Umbilical cord (tissue), 2 donors: ENCODE results near the gene STAG2. TPM values are rescaled to one million over a fixed set of nuclear protein-coding genes. Genes with fewer than 3 reads are reported as not detected.
"Not testable (repeated sequence)": the region's sequence is repeated elsewhere in the genome, so short reads cannot be mapped to it uniquely, and the experiment has no call there.

ENCODE experiments used
- DNase-seq: peaks from one replicate; pipeline ENCODE4 v3.0.0-alpha.2; 2015; ENCODE audit warnings: low spot score
- total RNA-seq: library from RNA; depleted of rRNA; stranded (reverse); fragments of >200 nt; gene quantifications from one replicate; pipeline ENCODE4 v1.2.3, GENCODE V29; 2014; ENCODE audit warnings: low replicate concordance; ENCODE audit not compliant: insufficient read depth

The STAG2 gene
- total RNA-seq, 1 donor from 2014 or later, result 67.7 TPM

DNA sequence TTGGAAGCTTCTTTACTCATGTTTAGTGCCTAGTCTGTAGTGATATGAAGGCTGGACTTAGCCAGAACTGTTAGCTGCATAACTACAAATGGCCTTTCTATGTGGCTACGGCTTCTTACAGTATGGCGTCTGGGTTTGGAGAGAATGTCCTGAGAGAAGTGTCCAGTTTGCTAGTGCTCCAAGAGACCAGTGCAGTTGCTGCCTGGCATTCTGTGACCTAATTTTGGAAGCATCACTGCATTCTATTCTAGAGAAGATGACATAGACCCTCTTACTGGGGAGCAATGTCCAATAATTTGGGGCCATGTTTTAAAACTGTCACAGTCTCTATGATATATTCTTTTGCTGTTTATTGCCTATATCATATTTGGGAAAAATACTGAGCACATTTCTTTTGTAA is 74.2 kb downstream of the STAG2 start:
- DNase-seq, result no peak

DNA sequence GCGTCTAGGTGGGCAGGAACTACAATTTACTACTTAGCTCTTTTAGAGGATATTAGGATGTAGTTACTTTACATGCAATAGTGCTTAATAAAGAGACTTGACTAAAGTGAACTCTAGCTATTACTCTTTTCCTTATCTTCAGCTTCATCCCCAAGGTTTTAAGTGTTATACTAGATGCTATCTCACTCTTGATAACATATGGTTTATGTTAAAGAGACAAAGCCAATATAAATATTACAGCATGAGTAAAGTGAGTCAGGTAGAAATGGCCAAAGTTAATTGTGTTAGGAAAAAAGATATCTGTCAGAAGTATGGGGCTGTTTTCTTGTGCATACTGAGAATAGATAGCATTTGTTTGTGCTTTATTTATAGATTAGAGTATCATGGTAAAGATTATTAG is 80.5 kb downstream of the STAG2 start:
- DNase-seq, result no peak

DNA sequence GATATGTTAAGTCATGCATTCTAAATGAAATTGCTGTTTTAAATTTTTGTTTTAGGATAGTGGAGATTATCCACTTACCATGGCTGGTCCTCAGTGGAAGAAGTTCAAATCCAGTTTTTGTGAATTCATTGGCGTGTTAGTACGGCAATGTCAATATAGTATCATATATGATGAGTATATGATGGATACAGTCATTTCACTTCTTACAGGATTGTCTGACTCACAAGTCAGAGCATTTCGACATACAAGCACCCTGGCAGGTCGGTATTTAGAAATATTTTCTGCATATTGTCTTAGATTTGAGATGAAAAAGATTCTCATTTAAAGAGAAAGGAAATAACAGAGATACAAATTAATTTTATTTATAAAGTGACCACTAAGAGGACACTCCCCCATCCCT is 83.6 kb downstream of the STAG2 start:
- no peak for DNase-seq

DNA sequence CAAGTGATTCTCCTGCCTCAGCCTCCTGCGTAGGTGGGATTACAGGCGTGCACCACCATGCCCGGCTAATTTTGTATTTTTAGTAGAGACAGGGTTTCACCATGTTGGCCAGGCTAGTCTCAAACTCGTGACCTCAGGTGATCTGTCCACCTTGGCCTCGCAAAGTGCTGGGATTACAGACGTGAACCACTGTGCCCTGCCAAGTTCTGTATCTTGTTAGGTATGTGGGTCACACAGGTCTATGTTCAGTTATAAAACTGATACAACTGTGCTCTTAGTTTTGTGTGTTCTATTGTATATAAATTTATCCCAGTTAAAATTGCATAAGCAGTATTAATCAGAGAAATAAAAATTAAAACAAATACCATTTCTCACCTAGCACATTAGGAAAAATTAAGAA is 122.9 kb downstream of the STAG2 start:
- not testable (repeated sequence) for DNase-seq

DNA sequence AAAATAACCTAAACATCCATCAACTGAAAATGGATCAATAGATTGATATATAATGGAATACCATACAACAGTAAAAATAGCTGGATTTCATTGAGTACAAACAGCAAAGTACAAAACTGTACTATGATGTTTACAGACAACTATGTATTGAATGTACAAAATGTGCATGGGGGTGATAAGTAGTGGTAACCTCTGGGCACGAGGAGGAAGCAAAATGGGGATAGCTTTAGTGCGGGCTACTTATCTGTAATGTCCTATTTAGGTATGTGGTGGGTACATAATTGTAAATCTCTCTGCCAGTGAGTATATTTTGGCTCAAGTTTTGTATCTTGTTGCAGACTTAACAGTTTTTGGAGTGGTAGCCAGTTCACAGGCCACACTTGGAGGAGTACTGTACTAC is 123.6 kb downstream of the STAG2 start:
- DNase-seq, result no peak

DNA sequence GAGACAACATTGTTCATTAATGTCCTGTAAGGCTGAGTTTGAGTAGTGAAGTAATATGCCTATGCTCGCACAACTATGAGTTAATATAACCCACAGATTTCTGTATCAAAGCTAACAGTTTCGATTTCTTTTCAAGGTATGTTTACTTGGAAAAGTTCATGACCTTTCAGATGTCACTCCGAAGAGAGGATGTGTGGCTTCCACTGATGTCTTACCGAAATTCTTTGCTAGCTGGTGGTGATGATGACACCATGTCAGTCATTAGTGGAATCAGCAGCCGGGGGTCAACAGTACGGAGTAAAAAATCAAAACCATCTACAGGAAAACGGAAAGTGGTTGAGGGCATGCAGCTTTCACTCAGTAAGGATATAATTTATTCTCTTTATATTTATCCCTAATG is 124.9 kb downstream of the STAG2 start:
- DNase-seq, result no peak

DNA sequence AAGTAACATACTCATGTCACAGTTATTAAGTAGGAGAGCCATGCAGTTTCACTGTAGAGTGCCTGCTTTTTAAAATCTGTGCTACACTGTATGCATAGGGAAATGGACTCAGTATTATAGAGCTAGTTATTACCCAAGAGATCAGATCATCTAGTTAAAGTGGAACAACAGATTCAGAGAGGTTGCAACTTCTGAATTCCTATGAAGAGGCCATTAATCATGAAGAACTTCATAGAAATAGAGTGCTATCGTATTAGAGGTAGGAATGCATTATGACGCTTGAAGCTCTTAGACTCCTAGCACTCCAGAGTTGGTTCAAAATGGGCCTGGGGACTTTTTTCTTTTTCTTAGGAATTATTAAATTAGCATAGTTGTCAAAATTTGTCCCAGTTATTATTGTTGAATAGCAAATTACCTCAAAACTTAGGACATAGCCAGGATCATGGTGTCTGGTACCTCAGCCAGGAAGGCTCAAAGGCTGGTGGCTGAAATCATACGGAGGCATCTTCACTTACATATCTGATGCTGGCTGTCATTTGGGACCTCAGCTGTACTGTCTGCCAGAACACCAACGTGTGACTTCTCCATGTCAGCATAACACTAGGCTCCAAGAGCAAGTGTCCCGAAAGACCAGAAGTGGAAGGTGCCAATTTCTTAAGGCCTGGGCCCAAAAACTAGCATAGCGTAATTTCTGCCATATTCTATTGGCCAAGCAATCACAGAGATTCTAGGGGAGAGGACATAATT is 125.7 kb downstream of the STAG2 start:
- DNase-seq, result no peak

DNA sequence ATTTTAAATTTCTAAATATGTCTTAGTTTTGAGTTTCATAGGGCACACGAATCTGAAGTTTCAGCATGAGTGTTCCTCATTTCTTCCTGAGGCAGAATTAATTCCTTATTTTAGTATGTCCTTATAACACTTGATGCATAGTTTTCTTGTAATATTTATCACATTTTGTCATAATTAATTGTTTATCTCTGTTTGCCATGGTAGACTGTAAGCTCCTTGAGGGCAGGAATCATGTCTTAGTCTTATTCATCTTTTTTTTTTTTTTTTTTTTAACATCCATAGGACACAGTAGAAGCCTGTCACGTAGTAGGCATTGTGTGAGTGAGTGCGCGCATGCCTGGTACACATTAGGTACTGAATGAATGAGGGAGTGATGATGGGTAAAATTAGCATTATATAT is 131.7 kb downstream of the STAG2 start:
- no peak for DNase-seq

DNA sequence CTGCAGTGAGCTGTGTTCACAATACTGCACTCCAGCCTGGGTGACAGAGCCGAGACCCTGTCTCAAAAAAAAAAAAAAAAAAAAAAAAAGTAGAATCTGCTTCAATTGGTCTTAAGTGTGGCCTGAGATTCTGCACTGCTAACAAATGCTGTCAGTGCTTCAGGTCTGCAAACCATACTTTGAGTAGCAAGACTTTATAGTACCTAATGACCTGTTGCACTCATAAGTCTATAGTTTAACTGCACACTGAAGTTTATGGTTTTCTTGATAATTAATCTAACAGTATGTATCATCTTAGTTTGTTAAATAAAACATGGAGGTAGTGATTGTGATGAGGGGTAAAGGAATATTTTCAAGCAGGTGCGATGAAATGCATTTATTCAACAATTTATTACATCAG is 135.6 kb downstream of the STAG2 start:
- DNase-seq, result no peak

DNA sequence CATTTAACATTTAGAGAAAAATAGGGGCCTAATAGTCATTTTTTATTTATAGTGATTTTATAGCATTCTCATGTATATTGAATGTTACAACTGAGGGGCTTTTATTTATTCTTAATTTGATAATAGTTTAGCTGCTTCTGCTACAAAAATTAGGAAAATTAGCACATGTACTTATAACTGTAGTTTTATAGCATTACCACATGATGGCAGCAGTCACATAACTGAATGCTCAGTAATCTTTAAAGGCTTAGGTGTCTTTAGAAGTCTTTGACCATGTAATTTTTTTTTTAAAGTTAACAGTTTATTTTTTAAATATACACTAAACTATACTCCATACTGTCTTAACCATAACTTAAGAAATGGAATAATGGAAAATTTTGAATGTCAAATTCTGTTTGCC is 136.6 kb downstream of the STAG2 start:
- DNase-seq, result peak; percentile 7

DNA sequence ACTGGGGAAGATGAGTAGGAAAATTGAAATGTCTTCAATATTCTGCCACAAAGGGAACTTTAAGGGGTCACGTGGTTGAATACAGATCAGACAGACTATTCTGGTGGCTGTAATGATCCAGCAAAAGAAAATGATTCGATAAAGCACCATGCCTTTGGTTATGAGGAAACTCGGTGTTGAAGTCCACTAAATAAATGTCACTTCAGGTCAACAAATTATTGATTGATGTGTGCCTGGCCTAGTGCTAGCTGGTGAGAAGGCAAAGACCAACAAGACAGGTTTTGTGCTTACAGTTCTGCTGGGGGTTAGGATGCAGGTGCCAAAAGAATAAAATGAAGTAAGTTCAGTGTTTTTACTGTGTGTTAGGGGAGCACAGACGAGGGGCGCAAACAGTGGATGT is 142.5 kb downstream of the STAG2 start:
- no peak for DNase-seq

DNA sequence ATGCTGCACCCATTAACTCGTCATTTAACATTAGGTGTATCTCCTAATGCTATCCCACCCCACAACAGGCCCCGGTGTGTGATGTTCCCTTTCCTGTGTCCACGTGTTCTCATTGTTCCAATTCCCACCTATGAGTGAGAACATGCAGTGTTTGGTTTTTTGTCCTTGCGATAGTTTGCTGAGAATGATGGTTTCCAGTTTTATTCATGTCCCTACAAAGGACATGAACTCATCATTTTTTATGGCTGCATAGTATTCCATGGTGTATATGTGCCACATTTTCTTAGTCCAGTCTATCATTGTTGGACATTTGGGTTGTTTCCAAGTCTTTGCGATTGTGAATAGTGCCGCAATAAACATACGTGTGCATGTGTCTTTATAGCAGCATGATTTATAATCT is 143.0 kb downstream of the STAG2 start:
- not testable (repeated sequence) for DNase-seq

DNA sequence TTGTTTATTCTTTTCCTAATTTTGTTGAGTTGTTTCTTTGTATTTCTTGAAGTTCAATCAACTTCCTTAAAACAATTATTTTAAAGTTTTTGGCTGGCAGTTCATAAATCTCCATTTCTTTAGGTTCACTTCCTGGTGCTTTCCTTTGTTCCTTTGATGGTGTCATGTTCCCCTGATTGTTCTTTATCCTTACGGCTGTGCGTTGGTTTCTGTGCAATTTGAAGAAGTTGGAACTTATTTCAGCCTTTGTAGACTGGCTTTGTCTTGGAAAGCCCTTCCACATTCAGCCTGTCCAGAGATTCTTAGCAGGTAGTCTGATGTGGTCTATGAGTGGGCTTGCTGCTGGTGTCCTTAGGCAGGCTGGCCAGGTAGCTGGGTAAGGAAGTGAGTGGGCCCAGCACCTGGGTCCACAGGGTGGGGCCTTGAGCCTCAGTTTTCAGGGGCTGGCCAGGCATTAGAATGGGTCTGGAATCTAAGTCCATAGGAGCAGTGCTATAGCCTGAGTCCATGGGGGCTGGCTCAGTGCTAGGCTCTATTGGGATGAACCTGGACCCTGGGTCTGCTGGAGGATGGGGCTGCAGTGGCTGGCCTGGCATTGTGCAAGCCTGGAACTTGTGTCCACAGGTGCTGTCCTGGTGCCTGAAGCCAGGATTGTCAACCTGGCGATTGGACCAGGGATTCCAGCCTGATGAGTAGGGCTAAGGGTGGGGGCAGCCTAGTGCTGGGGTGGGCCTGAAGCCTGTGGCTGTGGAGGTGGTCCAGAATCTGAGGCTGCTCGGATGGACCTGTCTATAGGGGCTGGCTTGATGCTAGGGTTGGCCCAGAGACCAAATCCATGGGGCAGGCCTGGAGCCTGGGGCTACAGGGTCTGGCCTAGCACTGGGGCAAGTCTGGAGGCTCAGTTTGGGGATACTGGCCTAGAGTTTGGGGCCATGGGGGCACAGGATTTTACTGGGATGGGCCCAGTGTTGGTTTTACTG is 152.4 kb downstream of the STAG2 start:
- DNase-seq, result no peak

DNA sequence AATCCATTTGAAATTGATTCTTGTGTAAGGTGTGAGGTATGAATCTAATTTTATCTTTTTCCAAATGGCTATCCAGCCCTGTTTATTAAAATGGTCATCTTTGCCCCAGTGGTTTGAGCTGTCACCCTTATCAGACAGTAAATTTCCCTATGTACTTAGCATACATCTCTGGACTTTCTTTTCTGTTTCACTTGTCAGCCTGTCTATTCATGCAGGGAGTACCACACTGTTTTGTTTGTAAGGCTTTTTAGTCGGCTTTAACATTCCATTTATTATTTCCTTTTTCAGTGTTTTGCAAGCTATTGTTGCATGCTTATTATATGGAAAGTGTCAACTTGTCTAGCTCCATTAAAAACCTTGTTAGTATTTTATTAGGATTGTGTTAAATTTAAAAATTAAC is 155.8 kb downstream of the STAG2 start:
- no peak for DNase-seq

DNA sequence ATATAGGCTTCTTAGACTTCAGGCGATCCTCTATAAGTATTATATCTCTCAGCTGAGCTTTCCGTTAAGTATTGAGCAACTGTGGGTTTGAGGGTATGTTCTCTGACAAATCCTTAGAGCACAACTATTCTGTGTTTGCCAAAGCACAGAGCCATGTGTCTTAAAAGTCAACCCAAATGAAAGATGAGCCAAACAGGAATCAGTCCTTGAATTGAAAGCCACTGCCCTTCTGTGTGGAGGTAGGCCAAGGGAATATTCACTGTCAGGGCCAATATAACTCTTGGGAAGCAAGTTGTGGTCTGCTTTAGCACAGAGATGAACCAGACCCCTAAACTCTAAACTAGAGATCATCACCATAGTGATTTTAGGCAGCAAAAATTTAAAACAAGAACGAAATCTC is 164.0 kb downstream of the STAG2 start:
- DNase-seq, result peak; percentile 91

DNA sequence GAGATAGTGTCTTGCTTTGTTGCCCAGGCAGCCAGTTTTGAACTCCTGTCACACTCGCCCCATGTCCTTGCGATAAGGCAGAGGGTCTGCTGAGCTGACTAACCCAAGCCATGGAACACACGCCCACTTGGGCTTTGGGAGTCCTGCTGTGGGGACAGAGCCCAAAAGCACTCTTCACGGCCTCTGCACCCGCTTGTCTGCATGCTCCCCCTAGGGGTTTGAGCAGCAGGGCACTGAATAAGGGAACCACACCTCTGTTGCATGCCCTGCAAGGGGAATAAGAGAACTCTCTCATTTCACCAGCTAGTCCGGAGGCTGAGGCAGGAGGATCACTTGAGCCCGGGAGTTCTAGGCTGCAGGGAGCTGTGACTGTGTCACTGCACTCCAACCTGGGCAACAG is 166.0 kb downstream of the STAG2 start:
- DNase-seq, result no peak

DNA sequence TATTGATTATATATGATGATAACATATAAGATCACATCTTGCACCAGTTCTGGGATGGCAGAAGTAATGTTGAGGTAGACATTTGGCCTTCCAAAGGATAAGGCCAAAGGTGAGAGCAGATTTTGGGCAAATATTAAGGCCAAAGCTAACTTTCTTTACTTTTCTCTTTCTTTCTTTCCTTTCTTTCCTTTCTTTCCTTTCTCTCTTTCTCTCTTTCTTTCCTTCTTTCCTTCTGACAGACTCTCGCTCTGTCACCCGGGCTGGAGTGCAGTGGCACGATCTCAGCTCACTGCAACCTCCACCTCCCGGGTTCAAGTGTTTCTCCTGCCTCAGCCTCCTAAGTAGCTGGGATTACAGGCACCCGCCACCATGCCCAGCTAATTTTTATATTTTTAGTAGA is 170.9 kb downstream of the STAG2 start:
- not testable (repeated sequence) for DNase-seq

DNA sequence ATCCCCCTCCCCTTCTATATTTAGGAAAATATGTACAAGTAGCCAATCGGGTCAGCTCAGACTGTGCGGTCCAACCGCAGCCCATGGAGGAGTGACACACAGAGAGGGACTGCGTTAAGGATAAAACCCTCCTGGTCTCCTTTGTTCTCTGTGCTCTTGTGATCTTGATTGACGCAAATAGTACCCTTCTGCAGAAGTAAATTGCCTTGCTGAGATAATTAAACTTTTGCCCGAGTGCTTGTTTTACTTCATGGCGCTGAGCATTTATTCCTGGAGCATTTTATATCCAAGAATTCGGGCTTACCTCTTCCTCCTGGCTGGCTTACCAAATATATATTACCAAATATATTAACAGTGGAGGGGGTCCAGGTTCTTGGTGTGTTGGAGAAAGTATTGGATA is 184.2 kb downstream of the STAG2 start:
- DNase-seq, result no peak

DNA sequence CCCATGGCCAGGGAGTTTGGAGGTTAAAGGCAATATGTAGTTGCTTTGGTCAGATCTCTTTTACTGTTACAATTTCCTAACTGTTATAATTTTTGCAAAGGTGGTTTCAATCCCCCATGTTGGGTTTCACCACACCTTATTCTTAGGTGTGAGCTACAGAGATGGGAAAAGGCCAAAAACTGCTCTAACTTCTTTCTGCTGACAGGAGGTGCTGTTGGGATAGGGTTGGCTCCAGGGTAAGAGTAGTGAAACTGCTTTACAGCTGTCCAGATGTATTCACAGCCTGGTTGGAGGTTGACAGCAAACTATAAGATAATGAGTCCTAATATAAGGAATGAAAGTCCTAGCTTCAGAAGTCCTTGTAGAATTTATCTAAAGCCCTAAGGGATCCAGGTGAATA is 189.7 kb downstream of the STAG2 start:
- no peak for DNase-seq
